Endothelial cell of umbilical vein (primary cell): Measurements from ENCODE around the gene DTX3L. TPM values are rescaled to one million over a fixed set of nuclear protein-coding genes. Genes with fewer than 3 reads are reported as not detected.

ENCODE experiments used
- BruUV-seq: library from RNA; stranded (reverse); fragments of 400-500 nt; replicated peaks from 2 replicates; lab custom pipeline; 2021; lab: Mats Ljungman, UMichigan
- CTCF ChIA-PET: fragments of 300-600, 350-600 bp; sonication (Branson Sonifier 250); formaldehyde crosslinking; loops from one replicate; lab custom pipeline; 2021; ENCODE audit warnings: antibody characterized with exemption, inconsistent platforms; lab: Charles Lee
- POLR2A ChIA-PET: fragments of 300-600, 350-600 bp; sonication (Branson Sonifier 250); formaldehyde crosslinking; loops from one replicate; lab custom pipeline; 2021; ENCODE audit warnings: antibody characterized with exemption, inconsistent platforms; lab: Charles Lee
- DNase-seq: peaks from one replicate; pipeline ENCODE4 v3.0.0-alpha.2; 2011; ENCODE audit warnings: low read depth, low spot score
- FAIRE-seq: peaks from 2 replicates; lab custom pipeline; 2011; peaks lifted over from hg19 to GRCh38; lab: Jason Lieb, UNC
- H2AFZ ChIP-seq: 2 replicates; pipeline ENCODE4 v1.6.0; 2012; ENCODE audit warnings: low read depth, low read length, control low read depth, inconsistent platforms
- H3K27ac ChIP-seq: 2 replicates; pipeline ENCODE4 v1.5.1; 2011; ENCODE audit warnings: low read depth, mild to moderate bottlenecking, control low read depth, low read length, moderate library complexity; ENCODE audit not compliant: insufficient read depth
- H3K27me3 ChIP-seq, 2 experiments: 2 replicates each; pipeline versions ENCODE4 v1.6.0 to v1.6.1; 2011; ENCODE audit warnings: low read length in 2 of 2, mixed read lengths in 1 of 2; ENCODE audit not compliant: control insufficient read depth in 2 of 2, insufficient read depth in 2 of 2
- H3K36me3 ChIP-seq, 2 experiments: 2 replicates in 1 of 2; 3 replicates in 1 of 2; pipeline ENCODE4 v1.5.1; 2011; ENCODE audit warnings: low read length in 2 of 2, mild to moderate bottlenecking in 1 of 2, moderate library complexity in 1 of 2; ENCODE audit not compliant: control insufficient read depth in 2 of 2, insufficient read depth in 2 of 2; ENCODE audit errors: extremely low read depth in 1 of 2
- H3K4me1 ChIP-seq: 3 replicates; pipeline ENCODE4 v1.5.1; 2011; ENCODE audit warnings: mild to moderate bottlenecking, low read length; ENCODE audit not compliant: control insufficient read depth, insufficient read depth; ENCODE audit errors: extremely low read depth
- H3K4me2 ChIP-seq: 2 replicates; pipeline ENCODE4 v1.6.1; 2011; ENCODE audit warnings: low read length, control low read depth, mixed read lengths; ENCODE audit not compliant: insufficient read depth
- H3K4me3 ChIP-seq, 3 experiments: fragments of 200-600 bp in 1 of 3; sonication (generic), shearing (Covaris generic) in 1 of 3; replicated peaks in 1 of 3; 2 replicates each; pipeline ENCODE4 v1.5.1; 2011 to 2016; ENCODE audit warnings: control low read depth in 3 of 3, low read length in 3 of 3, mild to moderate bottlenecking in 2 of 3, inconsistent platforms in 1 of 3, low read depth in 1 of 3, moderate library complexity in 1 of 3; ENCODE audit not compliant: insufficient read depth in 1 of 3
- H3K79me2 ChIP-seq: 2 replicates; pipeline ENCODE4 v1.6.0; 2012; ENCODE audit warnings: low read length, inconsistent platforms; ENCODE audit not compliant: control insufficient read depth, insufficient read depth
- H3K9ac ChIP-seq: replicated peaks from 2 replicates; pipeline ENCODE3; 2011; ENCODE audit warnings: low read length, control low read depth; ENCODE audit not compliant: insufficient read depth; ENCODE audit errors: extremely low read depth
- H3K9me1 ChIP-seq: replicated peaks from 3 replicates; pipeline ENCODE4 v1.6.0; 2011; ENCODE audit warnings: mild to moderate bottlenecking, low read length; ENCODE audit not compliant: control insufficient read depth, insufficient read depth; ENCODE audit errors: extremely low read depth
- H3K9me3 ChIP-seq: replicated peaks from 2 replicates; pipeline ENCODE4 v1.5.1; 2012; ENCODE audit warnings: low read length, inconsistent platforms; ENCODE audit not compliant: control insufficient read depth, insufficient read depth
- H4K20me1 ChIP-seq: replicated peaks from 2 replicates; pipeline ENCODE3; 2011; ENCODE audit warnings: mild to moderate bottlenecking, low read length; ENCODE audit not compliant: control insufficient read depth, insufficient read depth; ENCODE audit errors: extremely low read depth
- CTCF ChIP-seq, 2 donors: IDR thresholded peaks; 1 replicate in 1 of 2; 2 replicates in 1 of 2; pipeline ENCODE4 v1.5.1; 2011; ENCODE audit warnings: low read length in 2 of 2, mild to moderate bottlenecking in 2 of 2, moderate library complexity in 2 of 2, control low read depth in 1 of 2, inconsistent platforms in 1 of 2, low read depth in 1 of 2; ENCODE audit not compliant: insufficient read depth in 1 of 2; ENCODE audit errors: extremely low read depth in 1 of 2
- EZH2 ChIP-seq: IDR thresholded peaks from 2 replicates; pipeline ENCODE4 v1.6.1; 2012; ENCODE audit warnings: borderline replicate concordance, low read depth, mild to moderate bottlenecking, moderate library complexity, low read length, inconsistent platforms; ENCODE audit not compliant: severe bottlenecking
- FOS ChIP-seq: IDR thresholded peaks from 2 replicates; pipeline ENCODE4 v1.6.1; 2011; ENCODE audit warnings: mild to moderate bottlenecking, low read length, moderate library complexity, borderline replicate concordance; ENCODE audit not compliant: insufficient read depth
- GATA2 ChIP-seq: IDR thresholded peaks from 2 replicates; pipeline ENCODE4 v1.7.0; 2011; ENCODE audit warnings: low read depth, mild to moderate bottlenecking, moderate library complexity, mixed read lengths, low read length; ENCODE audit not compliant: insufficient read length, insufficient read depth
- JUN ChIP-seq: IDR thresholded peaks from 2 replicates; pipeline ENCODE4 v1.6.1; 2011; ENCODE audit warnings: borderline replicate concordance, low read depth; ENCODE audit not compliant: insufficient read length, insufficient read depth
- MAX ChIP-seq: IDR thresholded peaks from 2 replicates; pipeline ENCODE4 v1.6.1; 2011; ENCODE audit not compliant: insufficient read depth, insufficient read length
- MYC ChIP-seq: IDR thresholded peaks from one replicate; pipeline ENCODE4 v1.6.1; 2011; ENCODE audit warnings: mild to moderate bottlenecking, low read depth, low read length
- POLR2A ChIP-seq: IDR thresholded peaks from 2 replicates; pipeline ENCODE4 v1.6.1; 2012; ENCODE audit warnings: low read depth, mild to moderate bottlenecking, control low read depth, low read length
- dilution Hi-C: fragments of 300-500 bp; cut with MboI; formaldehyde crosslinking; loops from one replicate; pipeline ENCODE4 v1.15.0; 2019; ENCODE audit warnings: low sequenced_read_pairs; ENCODE audit not compliant: extremely low pct_ligation_motif_present
- intact Hi-C: fragments of 100-400 bp; cut with micrococcal nuclease; formaldehyde crosslinking; loops from one replicate; pipeline ENCODE4 v1.10.0; 2022
- polyA plus RNA-seq, 4 experiments: library from polyadenylated mRNA; depleted of rRNA in 3 of 4; stranded (reverse) in 3 of 4; unstranded in 1 of 4; fragments of >200 nt; gene quantifications; 2 replicates each; pipeline versions ENCODE4 v1.2.1 to v1.2.3, GENCODE V29; 2011 to 2012; ENCODE audit warnings: missing spikeins in 1 of 4
- total RNA-seq: library from RNA; stranded (reverse); gene quantifications from 2 replicates; pipeline ENCODE4 v1.2.3, GENCODE V29; 2021

Gene DTX3L
- total and polyA plus RNA-seq, 2 donors (not counting 3 experiments of a cell fraction or from before 2014, with no cell fraction given), result 3.2 to 20.5 TPM

GRCh38 chr3:122603056-122603455 is 38.9 kb downstream of the DTX3L start:
- H3K79me2 ChIP-seq, result no peaks in the 10 kb centered on the region
- dilution Hi-C loops, result no loop called here
- H3K9me1 ChIP-seq, result no peaks in the 10 kb centered on the region
- no peaks in the 10 kb centered on the region for H3K9me3 ChIP-seq
- no peak overlapping the region for H3K27ac ChIP-seq
- DNase-seq (no peak), FAIRE-seq (no peak)
- no peak overlapping the region for H3K4me3 ChIP-seq
- ChIA-PET CTCF (no interaction called here), POLR2A (no interaction called here)
- no peak for TF ChIP-seq CTCF (IDR thresholded peaks at IDR 0.05; ENCODE audit: extremely low read depth in 1 of 2, insufficient read depth in 1 of 2, low read depth in 1 of 2, low read length in 2 of 2)
- no peak for TF ChIP-seq GATA2
- TF ChIP-seq EZH2, result no peak
- H4K20me1 ChIP-seq, result no peaks in the 10 kb centered on the region
- peaks cover 9 to 10% of the 10 kb centered on the region in 2 experiments for H3K27me3 ChIP-seq
- H3K36me3 ChIP-seq, result no peaks in the 10 kb centered on the region
- intact Hi-C loops, result no loop called here
- H2AFZ ChIP-seq, result no peak overlapping the region
- BruUV-seq, result no TSS peak
- no peaks in the 10 kb centered on the region for H3K4me1 ChIP-seq
- no peak overlapping the region for H3K4me2 ChIP-seq
- H3K9ac ChIP-seq, result no peak overlapping the region

- dilution Hi-C loops, result no loop called here
- CTCF ChIA-PET, result no interaction called here
- Histone ChIP-seq H3K9me3 (peaks cover 4% of the 10 kb centered on the region), H3K27me3 (peaks cover 4 to 10% of the 10 kb centered on the region in 2 experiments), H3K9me1 (no peaks in the 10 kb centered on the region), H3K79me2 (no peaks in the 10 kb centered on the region), H3K9ac (no peak overlapping the region), H3K27ac (no peak overlapping the region), H4K20me1 (no peaks in the 10 kb centered on the region), H3K4me1 (peaks cover 3% of the 10 kb centered on the region), H3K4me3 (no peak overlapping the region), H2AFZ (no peak overlapping the region), H3K4me2 (no peak overlapping the region), H3K36me3 (no peaks in the 10 kb centered on the region)
- FAIRE-seq (no peak), DNase-seq (no peak)
- BruUV-seq, result no TSS peak
- intact Hi-C loops, result no loop called here
- POLR2A ChIA-PET, result no interaction called here
- TF ChIP-seq MYC (no peak), FOS (no peak), EZH2 (no peak), POLR2A (no peak), GATA2 (no peak), JUN (no peak), MAX (no peak), CTCF (IDR thresholded peaks at IDR 0.05; ENCODE audit: extremely low read depth in 1 of 2, insufficient read depth in 1 of 2, low read depth in 1 of 2, low read length in 2 of 2) (no peak)
Measured at GRCh38 chr3:122606330-122606729, 42.2 kb downstream of the DTX3L start.
